Epidermal melanocyte (primary cell): Measurements from ENCODE around the gene CDK5RAP1.
"Not testable (repeated sequence)": the region's sequence is repeated elsewhere in the genome, so short reads cannot be mapped to it uniquely, and the experiment has no call there.

Source experiments
- DNase-seq: peaks from one replicate; pipeline ENCODE4 v3.0.0; 2011; ENCODE audit warnings: low spot score; ENCODE audit not compliant: insufficient read length

CDK5RAP1 gene

GRCh38 chr20:33423141-33423834 is 22.0 kb upstream of the CDK5RAP1 start:
- no peak for DNase-seq

- no peak for DNase-seq
Observed at GRCh38 chr20:33419140-33419974, 18.0 kb upstream of the CDK5RAP1 start.

- DNase-seq: no peak
Observed at GRCh38 chr20:33418033-33418432, 16.7 kb upstream of the CDK5RAP1 start.

DNA sequence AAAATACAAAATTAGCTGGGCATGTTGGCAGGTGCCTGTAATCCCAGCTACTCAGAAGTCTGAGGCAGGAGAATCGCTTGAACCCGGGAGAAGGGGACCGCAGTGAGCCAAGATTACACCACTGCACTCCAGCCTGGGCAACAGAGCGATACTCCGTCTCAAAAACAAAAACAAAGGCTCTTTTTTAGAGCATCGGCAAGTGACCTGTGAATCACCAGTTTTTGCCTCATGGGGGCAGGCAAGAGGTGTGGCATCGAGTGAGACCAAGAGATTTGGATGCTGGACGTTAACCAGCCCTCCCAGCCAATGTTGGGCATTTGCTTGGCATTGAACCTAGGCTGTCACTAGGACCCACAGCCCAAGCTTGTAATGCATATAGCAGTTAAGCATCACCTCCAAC is 14.6 kb upstream of the CDK5RAP1 start:
- no peak for DNase-seq

DNA sequence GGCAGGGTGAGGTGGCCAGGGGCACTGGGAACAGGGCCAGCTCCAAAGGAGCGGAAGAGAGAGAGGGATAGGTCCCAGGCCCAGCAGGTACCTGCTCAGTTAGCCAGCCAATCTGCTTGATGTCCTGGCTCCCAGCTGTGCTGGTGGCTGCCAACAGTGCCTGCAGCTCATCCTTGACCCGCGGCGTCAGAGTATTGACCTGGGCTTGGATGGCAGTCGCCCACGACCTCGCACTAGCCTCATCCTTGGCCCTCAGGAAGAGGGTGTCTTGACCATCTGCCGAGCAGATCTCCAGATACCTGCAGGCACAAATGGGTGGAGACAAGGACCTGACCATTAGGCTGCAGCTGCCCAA is 11.1 kb upstream of the CDK5RAP1 start:
- no peak for DNase-seq

GRCh38 chr20:33411711-33412483 is 10.6 kb upstream of the CDK5RAP1 start:
- no peak for DNase-seq

DNA sequence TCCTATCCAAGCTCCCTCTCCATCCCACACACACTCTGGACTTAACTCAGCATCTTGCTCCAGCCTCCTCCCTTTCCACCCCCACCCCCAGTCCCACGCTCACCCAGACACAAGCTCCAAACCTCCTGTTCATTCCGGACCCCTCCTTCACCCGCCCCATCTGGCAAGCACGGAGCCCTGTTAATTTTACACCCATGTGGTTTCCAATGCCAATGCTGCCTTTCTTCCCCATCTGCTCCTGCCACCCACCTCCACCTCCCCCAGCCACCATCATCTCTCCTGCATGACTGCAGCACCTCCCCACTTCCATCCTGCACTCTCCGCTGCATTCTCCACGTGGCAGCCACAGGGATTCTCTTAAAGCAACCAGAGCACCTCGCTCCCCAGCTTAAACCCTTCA is 9.9 kb upstream of the CDK5RAP1 start:
- no peak for DNase-seq

- no peak for DNase-seq
Observed at GRCh38 chr20:33410081-33410742, 8.9 kb upstream of the CDK5RAP1 start.

DNA sequence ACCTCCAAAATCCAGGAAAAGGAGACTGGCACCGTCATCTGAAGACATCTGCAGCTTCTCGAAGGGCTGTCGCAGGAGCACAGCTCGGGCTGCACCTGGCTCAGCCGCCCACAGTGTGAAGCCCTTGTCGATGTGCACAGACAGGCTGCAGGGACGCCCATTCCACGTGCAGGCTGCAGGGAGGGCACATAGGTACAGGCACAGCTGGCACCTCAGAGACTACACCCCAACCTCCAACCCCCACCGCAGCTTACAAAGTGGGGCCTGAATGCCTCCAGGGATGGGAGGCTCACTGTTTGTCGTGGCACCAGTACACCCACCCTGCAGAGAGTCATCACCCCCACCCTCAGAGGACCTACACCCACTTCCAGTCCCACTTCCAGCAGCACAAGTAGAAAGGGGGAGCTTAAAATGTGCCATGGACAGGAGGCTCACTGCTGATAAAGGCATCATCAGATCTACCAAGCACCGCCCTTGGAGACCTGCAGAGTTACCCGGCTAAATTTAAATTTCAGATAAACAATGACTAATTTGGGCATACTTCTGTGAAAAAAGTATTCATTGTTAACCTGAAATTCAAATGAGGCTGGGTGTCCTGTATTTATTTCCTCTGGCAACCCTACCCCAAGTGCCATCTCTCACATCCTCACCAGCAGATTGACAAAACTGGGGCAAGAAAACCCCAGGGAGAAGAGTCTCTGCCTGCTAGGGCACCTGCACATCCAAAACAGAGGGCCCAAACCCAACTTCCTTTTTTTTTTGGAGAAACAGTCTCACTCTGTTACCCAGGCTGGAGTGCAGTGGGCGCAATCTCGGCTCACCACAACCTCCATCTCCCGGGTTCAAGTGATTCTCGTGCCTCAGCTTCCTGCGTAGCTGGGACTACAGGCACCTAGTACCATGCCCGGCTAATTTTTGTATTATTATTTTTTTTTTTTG is 7.7 kb upstream of the CDK5RAP1 start:
- no peak for DNase-seq

DNA sequence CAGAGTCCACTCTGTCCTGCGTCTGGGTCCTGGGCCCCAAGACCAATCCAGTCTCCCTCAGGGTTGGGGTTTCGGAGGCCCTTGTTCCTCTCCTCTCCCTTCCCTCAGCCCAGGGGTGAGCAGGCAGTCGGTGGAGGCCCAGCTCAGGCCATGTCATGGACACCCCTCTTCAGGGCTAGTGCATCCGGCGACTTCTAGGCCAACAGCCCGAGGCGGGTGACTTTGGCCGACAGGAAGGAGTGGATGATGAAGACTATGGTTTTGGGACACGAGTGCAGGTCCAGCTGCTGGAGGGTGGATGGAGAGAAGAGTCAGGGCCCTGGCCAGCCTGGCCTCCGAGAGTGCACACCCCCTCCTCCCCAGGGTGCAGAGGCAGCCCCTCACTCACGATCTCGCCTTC is 7.0 kb upstream of the CDK5RAP1 start:
- DNase-seq: no peak

- DNase-seq: no peak
Observed at GRCh38 chr20:33407796-33408195, 6.5 kb upstream of the CDK5RAP1 start.

DNA sequence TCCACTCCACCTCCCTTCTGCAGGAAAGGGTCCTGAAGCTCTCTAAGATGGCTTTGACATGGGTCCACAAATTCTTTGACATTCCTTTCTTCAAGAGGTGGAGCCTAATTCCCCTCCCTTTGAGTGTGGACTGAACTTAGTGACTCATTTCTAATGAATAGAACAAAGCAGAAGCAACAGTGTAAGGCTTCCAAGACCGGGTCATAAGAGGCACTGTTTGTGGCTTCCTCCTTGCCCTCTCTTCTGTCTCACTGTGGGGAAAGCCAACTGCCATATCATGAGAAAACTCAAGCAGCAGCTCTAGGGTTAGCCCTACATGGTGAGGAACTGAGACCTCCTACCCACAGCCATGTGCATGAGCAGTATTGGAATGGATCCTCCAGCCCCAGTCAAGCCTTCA is 5.9 kb upstream of the CDK5RAP1 start:
- no peak for DNase-seq

DNA sequence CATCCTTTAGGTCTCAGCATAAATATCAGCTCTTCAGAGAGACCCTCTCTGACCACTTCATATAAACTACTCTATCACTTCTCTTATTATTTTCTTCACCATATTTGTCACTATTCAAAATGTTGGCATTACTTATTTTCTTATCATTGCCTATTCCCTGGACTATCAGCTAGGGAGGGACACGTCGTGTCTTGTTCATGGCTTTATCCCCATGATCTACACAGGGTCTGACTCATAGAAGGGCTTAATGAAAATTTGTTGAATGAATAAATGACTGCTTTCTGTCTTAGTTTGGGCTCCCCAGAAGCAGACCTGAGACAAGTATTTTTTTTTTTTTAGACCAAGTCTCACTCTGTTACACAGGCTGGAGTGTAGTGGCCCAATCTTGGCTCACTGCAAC is 3.0 kb upstream of the CDK5RAP1 start:
- no peak for DNase-seq

GRCh38 chr20:33401921-33402369 is 626 bp upstream of the CDK5RAP1 start:
- no peak for DNase-seq

GRCh38 chr20:33400812-33401183 is 521 bp downstream of the CDK5RAP1 start:
- DNase-seq: no peak

- DNase-seq: no peak
Observed at GRCh38 chr20:33399924-33400323, 1.4 kb downstream of the CDK5RAP1 start.

- no peak for DNase-seq
Observed at GRCh38 chr20:33394718-33395117, 6.6 kb downstream of the CDK5RAP1 start.

DNA sequence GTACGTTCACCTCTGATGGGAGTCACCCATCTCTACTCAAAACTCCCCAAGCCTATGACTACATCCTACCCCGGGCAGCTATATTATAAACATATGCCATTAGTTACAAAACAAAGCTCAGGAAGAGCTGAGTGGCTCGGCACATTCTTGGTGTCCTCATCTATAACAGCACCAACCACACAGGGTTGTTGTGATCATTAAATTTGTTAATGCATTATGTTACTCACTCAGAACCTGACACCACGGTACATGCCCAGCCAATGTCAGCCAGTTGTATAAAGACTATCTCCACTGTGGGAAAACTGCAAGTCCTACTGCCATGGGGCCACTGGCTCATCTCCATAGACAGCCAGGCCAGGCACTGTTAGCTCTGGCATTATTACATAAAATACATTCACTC is 7.7 kb downstream of the CDK5RAP1 start:
- DNase-seq: no peak

DNA sequence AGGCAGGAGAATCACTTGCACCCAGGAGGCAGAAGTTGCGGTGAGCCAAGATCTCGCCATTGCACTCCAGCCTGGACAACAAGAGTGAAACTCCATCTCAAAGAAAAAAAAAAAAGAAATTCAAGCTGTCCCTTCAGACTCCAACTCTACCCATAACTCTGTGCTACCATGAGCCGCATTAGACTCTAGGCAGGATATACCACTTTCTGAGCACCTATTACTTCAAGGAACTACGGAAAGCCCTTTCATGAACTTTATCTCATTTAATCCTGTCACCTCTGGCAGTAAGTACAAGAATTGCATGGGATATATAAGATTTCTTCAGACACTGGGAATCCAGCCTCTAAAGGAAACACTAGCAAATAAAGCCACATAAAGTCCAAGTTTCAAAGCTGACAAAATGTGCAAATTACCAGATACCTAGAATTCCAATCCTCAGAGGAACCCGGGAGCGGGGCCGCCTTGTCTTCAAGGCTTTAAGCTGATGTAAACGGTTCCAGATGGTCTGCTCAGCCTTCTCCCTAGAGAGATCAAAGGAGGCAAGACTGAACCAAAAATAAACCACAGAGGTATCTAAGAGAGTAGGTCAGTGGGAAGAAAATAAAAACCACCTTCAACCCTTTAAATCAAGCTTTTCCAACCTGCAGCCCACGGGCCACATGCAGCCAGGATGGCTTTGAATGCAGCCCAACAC is 9.4 kb downstream of the CDK5RAP1 start:
- DNase-seq: peak; percentile 68

GRCh38 chr20:33389326-33389725 is 12.0 kb downstream of the CDK5RAP1 start:
- not testable (repeated sequence) for DNase-seq
